Activated T-cell treated with anti-CD3 and anti-CD28 coated beads, Interleukin-2, amount 50 U/mL, for 4 hours (primary cell): ENCODE measurements around the gene BZW2. TPM values are rescaled to one million over a fixed set of nuclear protein-coding genes. Genes with fewer than 3 reads are reported as not detected.

Experiments used
- ATAC-seq, 2 donors: fragments of 200-7000 bp; cut with Tn5 transposase; one replicate each; pipeline ENCODE4 v1.10.0; 2021
- DNase-seq: peaks from one replicate; pipeline ENCODE4 v3.0.0-alpha.2; 2020
- H3K27me3 Mint-ChIP-seq: one replicate; pipeline ENCODE4 v1.8.0; 2021; ENCODE audit warnings: low read depth, mixed read lengths
- H3K36me3 Mint-ChIP-seq: one replicate; pipeline ENCODE4 v1.8.0; 2022; ENCODE audit warnings: mixed read lengths; ENCODE audit not compliant: insufficient read depth
- H3K4me1 Mint-ChIP-seq: one replicate; pipeline ENCODE4 v1.8.0; 2021; ENCODE audit warnings: low read depth, mixed read lengths
- H3K4me3 Mint-ChIP-seq: one replicate; pipeline ENCODE4 v1.8.0; 2021; ENCODE audit warnings: mild to moderate bottlenecking, moderate library complexity, mixed read lengths
- H3K9me3 Mint-ChIP-seq: one replicate; pipeline ENCODE4 v1.8.0; 2021; ENCODE audit warnings: mixed read lengths
- total RNA-seq, 3 donors: library from RNA; stranded (reverse); gene quantifications; one replicate each; pipeline ENCODE4 v1.2.1, GENCODE V29; 2021

Gene BZW2
- 100 to 1,000 TPM; 116 to 135 (median 127) TPM for total RNA-seq

GRCh38 chr7:16645593-16646471, at the start of gene BZW2, which contains the start of gene ANKMY2:
Gene BZW2, plus strand, starts transcription at chr7:16646181. Its CDS starts 19,263 bp downstream, at chr7:16665444.
Gene ANKMY2, minus strand, starts transcription at chr7:16645754. Its CDS starts 181 bp downstream, at chr7:16645573.
- Mint-ChIP-seq H3K4me3 (peak within 1 kb of the TSS; percentile 94), H3K9me3 (no peaks in the 10 kb centered on the region), H3K36me3 (peaks cover 20% of the 10 kb centered on the region), H3K4me1 (peaks cover 57% of the 10 kb centered on the region), H3K27me3 (no peaks in the 10 kb centered on the region)
- ATAC-seq (peak; percentile 92), DNase-seq (peak; percentile 88)

- no peak overlapping the region for H3K4me3 Mint-ChIP-seq
- no peaks in the 10 kb centered on the region for H3K9me3 Mint-ChIP-seq
- H3K4me1 Mint-ChIP-seq = no peaks in the 10 kb centered on the region
- ATAC-seq (no peak), DNase-seq (no peak)
- peaks cover 18% of the 10 kb centered on the region for H3K36me3 Mint-ChIP-seq
- no peaks in the 10 kb centered on the region for H3K27me3 Mint-ChIP-seq
These were observed 48.0 kb upstream of the BZW2 start for GRCh38 chr7:16598015-16598414.

DNA sequence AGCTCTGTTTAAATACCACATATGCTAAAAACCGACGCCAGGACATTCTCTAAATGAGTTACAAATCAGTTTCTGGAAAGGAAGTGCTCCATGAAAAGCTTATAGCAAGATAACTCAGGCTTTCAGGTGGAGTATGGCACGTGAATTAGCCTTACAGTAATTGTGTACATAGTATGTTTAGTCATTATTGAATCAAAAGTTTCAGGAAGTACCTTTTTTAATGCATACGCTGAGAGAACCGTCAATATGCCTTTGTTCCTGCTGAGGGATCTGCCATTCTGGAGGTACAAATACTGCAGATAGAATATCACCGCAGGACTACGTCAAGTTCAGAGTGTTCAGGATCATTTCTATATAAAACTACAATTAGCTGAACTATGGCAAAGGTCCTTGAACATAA, 46.1 kb upstream of the BZW2 start:
- H3K4me1 Mint-ChIP-seq = no peaks in the 10 kb centered on the region
- DNase-seq = no peak
- peaks cover 29% of the 10 kb centered on the region for H3K36me3 Mint-ChIP-seq
- no peaks in the 10 kb centered on the region for H3K27me3 Mint-ChIP-seq
- no peak overlapping the region for H3K4me3 Mint-ChIP-seq
- no peak for ATAC-seq
- no peaks in the 10 kb centered on the region for H3K9me3 Mint-ChIP-seq

GRCh38 chr7:16603633-16604032, 42.3 kb upstream of the BZW2 start:
- DNase-seq (no peak), ATAC-seq (no peak)
- no peaks in the 10 kb centered on the region for H3K27me3 Mint-ChIP-seq
- H3K4me1 Mint-ChIP-seq = no peaks in the 10 kb centered on the region
- no peaks in the 10 kb centered on the region for H3K9me3 Mint-ChIP-seq
- peaks cover 36% of the 10 kb centered on the region for H3K36me3 Mint-ChIP-seq
- no peak overlapping the region for H3K4me3 Mint-ChIP-seq

DNA sequence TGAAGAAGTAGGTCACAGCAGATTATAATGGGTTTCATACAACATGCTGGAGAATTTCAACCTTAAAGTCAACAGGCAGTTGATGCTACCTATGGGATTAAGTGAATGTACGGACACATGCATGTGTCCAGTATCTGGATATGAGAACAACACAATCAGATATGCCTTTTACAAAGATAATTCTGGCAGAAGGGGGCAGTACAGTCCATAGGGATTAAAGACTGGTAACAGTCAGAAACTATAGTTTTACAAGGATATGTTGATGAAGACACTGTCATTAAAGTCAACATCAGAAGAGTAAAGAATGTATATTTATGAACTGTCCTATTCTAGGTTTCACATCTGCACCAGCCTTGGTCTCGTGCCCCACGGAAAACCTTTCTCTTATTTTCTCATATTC, 41.9 kb upstream of the BZW2 start:
- Mint-ChIP-seq H3K4me3 (no peak overlapping the region), H3K27me3 (no peaks in the 10 kb centered on the region), H3K4me1 (no peaks in the 10 kb centered on the region), H3K9me3 (no peaks in the 10 kb centered on the region), H3K36me3 (peaks cover 36% of the 10 kb centered on the region)
- DNase-seq (no peak), ATAC-seq (no peak)

- Mint-ChIP-seq H3K36me3 (peaks cover 34% of the 10 kb centered on the region), H3K27me3 (no peaks in the 10 kb centered on the region), H3K9me3 (no peaks in the 10 kb centered on the region), H3K4me1 (no peaks in the 10 kb centered on the region), H3K4me3 (no peak overlapping the region)
- DNase-seq = no peak
- no peak for ATAC-seq
These were observed 39.3 kb upstream of the BZW2 start for GRCh38 chr7:16606704-16607103.

DNA sequence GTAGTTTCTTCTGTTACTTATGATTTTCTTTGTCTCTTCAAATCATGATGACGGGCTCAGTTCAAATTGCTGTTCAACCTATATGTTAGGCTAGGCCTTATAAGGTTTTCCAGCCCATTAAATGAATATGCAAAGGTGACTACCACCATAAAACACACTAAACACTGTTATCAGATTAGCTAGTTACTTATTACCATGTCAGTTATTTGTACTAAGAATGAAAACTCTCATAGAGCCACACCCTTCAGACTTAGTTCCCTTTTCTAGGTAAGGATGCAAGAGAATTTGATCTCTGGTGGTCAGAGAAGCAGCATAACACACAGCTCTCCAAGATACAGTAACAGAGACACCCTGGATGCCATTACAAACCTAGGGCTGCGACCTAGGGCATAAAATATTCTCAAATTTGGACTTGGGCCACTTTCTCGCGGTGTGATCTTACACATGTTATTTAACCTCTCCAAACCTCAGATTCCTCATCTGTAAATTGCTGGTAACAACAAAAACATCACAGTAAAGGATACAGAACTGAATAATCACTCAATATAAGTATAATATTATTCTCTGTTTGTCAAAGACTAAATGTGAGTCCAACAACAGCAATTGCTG, 36.0 kb upstream of the BZW2 start:
- Mint-ChIP-seq H3K4me3 (no peak overlapping the region), H3K9me3 (no peaks in the 10 kb centered on the region), H3K36me3 (peaks cover 32% of the 10 kb centered on the region), H3K4me1 (no peaks in the 10 kb centered on the region), H3K27me3 (no peaks in the 10 kb centered on the region)
- DNase-seq (no peak), ATAC-seq (no peak)

DNA sequence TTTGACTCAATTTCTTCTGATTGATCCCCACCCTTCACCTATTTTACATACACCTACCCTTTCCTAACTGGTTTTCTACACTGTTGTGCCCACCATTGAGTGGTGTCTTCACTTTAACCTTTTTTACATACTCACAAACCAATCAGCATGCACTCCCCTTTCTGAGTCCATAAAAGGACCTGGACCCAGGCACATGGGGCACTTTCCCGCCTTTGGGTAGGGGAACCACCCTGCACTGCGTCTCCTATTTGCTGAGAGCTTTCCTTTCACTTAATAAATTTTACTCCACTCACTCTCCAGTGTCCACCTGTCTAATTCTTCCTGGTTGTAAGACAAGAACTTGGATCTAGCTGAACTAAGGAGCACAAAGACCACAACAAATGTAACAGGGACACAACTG, 34.3 kb upstream of the BZW2 start:
- DNase-seq = no peak
- no peak for ATAC-seq
- Mint-ChIP-seq H3K36me3 (peaks cover 34% of the 10 kb centered on the region), H3K9me3 (no peaks in the 10 kb centered on the region), H3K4me1 (no peaks in the 10 kb centered on the region), H3K4me3 (no peak overlapping the region), H3K27me3 (no peaks in the 10 kb centered on the region)

DNA sequence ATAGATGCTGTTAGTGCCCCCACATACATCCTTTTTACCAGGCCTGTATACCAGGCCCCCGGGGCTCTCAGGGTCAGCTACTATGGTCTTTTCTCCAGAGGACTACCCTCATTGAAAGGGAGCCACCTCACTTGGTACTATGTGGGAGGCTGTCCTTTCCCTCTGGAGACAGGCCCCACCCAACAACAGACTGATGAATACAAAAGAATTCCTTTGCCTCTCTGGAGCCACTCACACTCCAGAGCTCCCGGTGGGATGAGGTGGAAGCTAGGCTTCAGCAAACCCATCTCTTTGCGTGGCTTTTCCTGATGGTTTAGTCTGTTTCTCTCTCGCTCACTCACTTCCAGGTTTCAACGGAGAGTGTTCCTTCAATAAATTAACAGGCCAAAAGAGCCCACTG, 30.8 kb upstream of the BZW2 start:
- H3K4me1 Mint-ChIP-seq = peaks cover 11% of the 10 kb centered on the region
- no peaks in the 10 kb centered on the region for H3K9me3 Mint-ChIP-seq
- peaks cover 36% of the 10 kb centered on the region for H3K36me3 Mint-ChIP-seq
- no peaks in the 10 kb centered on the region for H3K27me3 Mint-ChIP-seq
- H3K4me3 Mint-ChIP-seq = no peak overlapping the region
- DNase-seq (no peak), ATAC-seq (no peak)

DNA sequence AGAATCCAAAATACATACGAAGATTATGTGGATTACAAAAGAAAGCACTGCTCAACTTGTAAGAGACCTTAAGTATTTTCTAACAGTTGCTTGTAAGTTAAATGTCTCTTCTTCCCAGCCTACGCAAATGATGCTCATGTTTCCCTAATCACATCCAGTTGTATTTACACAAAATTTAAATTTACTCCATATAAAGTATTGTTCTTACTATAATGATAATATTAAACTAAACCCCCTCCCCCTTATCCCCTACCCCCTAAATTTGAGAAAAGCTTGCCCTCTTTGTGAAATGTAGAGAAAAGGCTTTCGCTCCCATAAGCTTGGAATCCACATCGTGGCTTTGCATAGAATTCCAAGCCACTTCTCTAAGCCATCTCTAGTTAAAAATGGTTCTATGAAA, 29.9 kb upstream of the BZW2 start:
- Mint-ChIP-seq H3K4me1 (peaks cover 14% of the 10 kb centered on the region), H3K36me3 (peaks cover 36% of the 10 kb centered on the region), H3K4me3 (no peak overlapping the region), H3K27me3 (no peaks in the 10 kb centered on the region), H3K9me3 (no peaks in the 10 kb centered on the region)
- no peak for ATAC-seq
- DNase-seq = no peak

- DNase-seq (no peak), ATAC-seq (no peak)
- Mint-ChIP-seq H3K9me3 (no peaks in the 10 kb centered on the region), H3K4me1 (peaks cover 14% of the 10 kb centered on the region), H3K36me3 (peaks cover 38% of the 10 kb centered on the region), H3K4me3 (no peak overlapping the region), H3K27me3 (no peaks in the 10 kb centered on the region)
These were observed 29.4 kb upstream of the BZW2 start for GRCh38 chr7:16616542-16616941.

DNA sequence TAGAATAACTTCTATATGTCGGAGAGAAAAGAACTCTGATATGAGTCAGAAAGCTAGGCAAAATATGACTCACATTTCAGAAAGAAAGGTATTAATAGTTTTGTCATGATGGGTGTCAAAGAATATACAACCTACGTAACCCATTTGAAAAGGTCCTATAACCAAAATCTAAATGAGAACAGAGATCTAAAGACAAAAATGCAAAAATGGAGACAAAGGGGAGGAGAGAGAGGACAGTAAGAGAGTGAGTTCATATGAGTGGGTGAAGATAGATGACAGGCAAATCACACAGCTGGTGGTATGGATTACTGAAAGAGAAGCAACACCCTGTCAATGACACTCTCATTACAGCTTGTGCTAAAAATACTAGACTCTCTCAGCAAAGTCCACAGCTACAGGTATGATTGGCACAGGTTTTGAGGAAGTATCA, 26.0 kb upstream of the BZW2 start:
- Mint-ChIP-seq H3K4me1 (peaks cover 14% of the 10 kb centered on the region), H3K36me3 (peaks cover 42% of the 10 kb centered on the region), H3K9me3 (no peaks in the 10 kb centered on the region), H3K4me3 (no peak overlapping the region), H3K27me3 (no peaks in the 10 kb centered on the region)
- ATAC-seq (peak; percentile 98 to 99), DNase-seq (no peak)

GRCh38 chr7:16626388-16626787, 19.6 kb upstream of the BZW2 start:
- no peak for ATAC-seq
- Mint-ChIP-seq H3K4me1 (no peaks in the 10 kb centered on the region), H3K36me3 (peaks cover 20% of the 10 kb centered on the region), H3K9me3 (no peaks in the 10 kb centered on the region), H3K4me3 (no peak overlapping the region), H3K27me3 (no peaks in the 10 kb centered on the region)
- no peak for DNase-seq

GRCh38 chr7:16627236-16627635, 18.7 kb upstream of the BZW2 start:
- peaks cover 21% of the 10 kb centered on the region for H3K36me3 Mint-ChIP-seq
- no peaks in the 10 kb centered on the region for H3K4me1 Mint-ChIP-seq
- H3K27me3 Mint-ChIP-seq = no peaks in the 10 kb centered on the region
- DNase-seq = no peak
- H3K9me3 Mint-ChIP-seq = no peaks in the 10 kb centered on the region
- no peak overlapping the region for H3K4me3 Mint-ChIP-seq
- ATAC-seq = no peak

DNA sequence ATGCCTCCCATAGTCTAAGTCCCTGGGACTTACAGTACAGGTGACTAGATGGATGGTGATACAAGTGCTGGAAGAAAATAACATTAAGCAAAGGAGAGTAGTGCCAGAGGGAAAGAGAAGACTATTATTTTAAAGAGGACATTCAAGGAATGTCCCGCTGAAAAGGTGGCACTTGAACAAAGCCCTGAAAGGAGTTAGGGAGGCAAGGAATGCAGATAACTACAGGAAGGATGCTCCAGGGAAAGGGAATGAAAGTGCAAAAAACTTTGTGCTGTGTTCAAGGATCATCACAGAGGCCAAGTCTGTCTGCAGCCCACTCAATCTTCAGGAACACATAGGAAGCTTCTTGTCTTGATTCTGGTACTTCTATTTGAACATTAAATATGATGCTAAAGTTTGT, 15.3 kb upstream of the BZW2 start:
- DNase-seq (no peak), ATAC-seq (no peak)
- no peak overlapping the region for H3K4me3 Mint-ChIP-seq

More for the DNA sequence above, 15.3 kb upstream of the BZW2 start:
- no peaks in the 10 kb centered on the region for H3K9me3 Mint-ChIP-seq
- no peaks in the 10 kb centered on the region for H3K4me1 Mint-ChIP-seq
- H3K27me3 Mint-ChIP-seq = no peaks in the 10 kb centered on the region
- H3K36me3 Mint-ChIP-seq = peaks cover 11% of the 10 kb centered on the region
